Subcutaneous adipose tissue (tissue), 4 donors: ENCODE measurements around the gene MED20. TPM values are rescaled to one million over a fixed set of nuclear protein-coding genes. Genes with fewer than 3 reads are reported as not detected.

Experiments used
- CTCF ChIP-seq: fragments of 450-650 bp; IDR thresholded peaks from one replicate; pipeline ENCODE4 v1.5.1; 2016; ENCODE audit warnings: low read depth, mild to moderate bottlenecking, control low read depth, antibody characterized with exemption, moderate library complexity
- total RNA-seq, 4 donors: library from RNA; depleted of rRNA; stranded (reverse); fragments of >200 nt; gene quantifications; one replicate each; pipeline ENCODE4 v1.1.0, GENCODE V29; 2016

The MED20 gene
- total RNA-seq, 4 donors from 2014 or later = 5.8 to 12.9 (median 10.4) TPM

DNA sequence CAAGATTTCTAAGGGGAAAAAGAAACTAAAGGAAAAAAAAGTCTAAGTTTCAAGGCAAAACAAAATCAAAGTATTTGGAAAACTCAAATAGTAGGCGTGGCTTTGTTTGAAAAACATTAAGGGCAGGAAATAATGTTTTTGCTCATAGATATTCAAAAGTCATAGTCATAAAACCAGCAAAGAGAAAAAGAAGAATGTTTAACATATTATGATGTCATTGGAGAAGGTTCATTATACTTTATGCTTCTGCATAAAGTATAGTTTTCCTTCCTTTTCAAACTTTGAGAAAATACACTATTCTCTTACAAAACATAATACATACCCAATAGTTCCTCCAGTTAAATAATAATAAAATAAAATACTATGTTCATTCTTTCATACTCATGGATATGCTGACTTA lies 39.4 kb downstream of the MED20 start:
- no peak for TF ChIP-seq CTCF

GRCh38 chr6:41878961-41879405 lies 42.0 kb downstream of the MED20 start:
- TF ChIP-seq CTCF = no peak

- no peak for TF ChIP-seq CTCF
Observed at GRCh38 chr6:41878246-41878645, 42.7 kb downstream of the MED20 start.

DNA sequence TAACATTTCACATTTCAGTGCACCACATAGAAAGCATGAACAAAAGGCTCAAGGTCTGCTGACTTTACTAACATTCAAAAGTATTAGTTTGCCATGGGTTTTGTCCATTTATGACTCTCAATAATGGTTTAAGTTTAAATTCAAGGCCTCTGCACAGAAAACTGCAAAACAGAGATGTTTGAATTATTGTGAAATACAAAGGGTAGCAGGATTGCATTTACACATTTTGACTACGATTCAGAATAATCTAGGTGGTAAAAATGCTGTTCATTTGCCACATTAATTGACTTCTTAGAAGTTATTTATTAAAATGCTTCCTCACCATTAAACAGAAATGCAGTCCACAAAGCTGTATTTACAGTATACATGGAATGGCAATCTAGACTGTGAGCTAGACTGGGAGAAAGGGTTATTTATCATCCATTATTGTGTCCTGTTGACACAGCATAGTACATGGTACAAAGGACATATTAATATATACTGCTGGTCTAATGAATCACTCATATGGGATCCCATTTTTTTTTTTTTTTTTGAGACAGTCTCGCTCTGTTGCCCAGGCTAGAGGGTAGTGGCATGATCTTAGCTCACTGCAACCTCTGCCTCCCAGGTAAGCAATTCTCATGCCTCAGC lies 43.8 kb downstream of the MED20 start:
- TF ChIP-seq CTCF = no peak

- TF ChIP-seq CTCF = no peak
Observed at GRCh38 chr6:41874741-41875140, 46.2 kb downstream of the MED20 start.

- no peak for TF ChIP-seq CTCF
Observed at GRCh38 chr6:41872147-41872546, 48.8 kb downstream of the MED20 start.

GRCh38 chr6:41871691-41872090 lies 49.2 kb downstream of the MED20 start:
- TF ChIP-seq CTCF = no peak
